Lung (tissue), 12 donors: ENCODE measurements around the gene SLC10A7. TPM values are rescaled to one million over a fixed set of nuclear protein-coding genes. Genes with fewer than 3 reads are reported as not detected.

ENCODE experiments used
- ATAC-seq: fragments of 200-7000 bp; cut with Tn5 transposase; one replicate; pipeline ENCODE4 v1.9.1; 2020; ENCODE audit warnings: moderate number of reproducible peaks; ENCODE audit not compliant: insufficient read depth, low FRiP score
- DNase-seq, 3 donors: peaks; one replicate each; pipeline ENCODE4 v3.0.0-alpha.2; 2013 to 2017
- H3K27ac ChIP-seq, 2 donors: one replicate each; pipeline ENCODE4 v1.5.1; 2013; ENCODE audit warnings: mild to moderate bottlenecking in 2 of 2, moderate library complexity in 2 of 2, control low read depth in 1 of 2, inconsistent platforms in 1 of 2, low read depth in 1 of 2, low read length in 1 of 2
- H3K27me3 ChIP-seq, 3 donors: one replicate each; pipeline ENCODE4 v1.5.1; 2013; ENCODE audit warnings: low read length in 2 of 3; ENCODE audit not compliant: control insufficient read depth in 3 of 3, insufficient read depth in 3 of 3
- H3K36me3 ChIP-seq, 4 donors: one replicate each; pipeline ENCODE4 v1.5.1; 2013; ENCODE audit warnings: low read length in 4 of 4, mild to moderate bottlenecking in 1 of 4, moderate library complexity in 1 of 4; ENCODE audit not compliant: control insufficient read depth in 4 of 4, insufficient read depth in 4 of 4
- H3K4me1 ChIP-seq, 5 donors: one replicate each; pipeline ENCODE4 v1.5.1; 2013; ENCODE audit warnings: low read length in 5 of 5, mild to moderate bottlenecking in 2 of 5, moderate library complexity in 1 of 5; ENCODE audit not compliant: control insufficient read depth in 5 of 5, insufficient read depth in 5 of 5
- H3K4me3 ChIP-seq: one replicate; pipeline ENCODE4 v1.5.1; 2013; ENCODE audit warnings: mild to moderate bottlenecking, control low read depth, moderate library complexity
- H3K9ac ChIP-seq, 2 donors: one replicate each; pipeline ENCODE4 v1.5.1; 2013; ENCODE audit warnings: low read length in 2 of 2, control low read depth in 1 of 2; ENCODE audit not compliant: insufficient read depth in 1 of 2
- H3K9me3 ChIP-seq, 4 donors: one replicate each; pipeline ENCODE4 v1.5.1; 2013; ENCODE audit warnings: low read length in 3 of 4, mild to moderate bottlenecking in 1 of 4, moderate library complexity in 1 of 4; ENCODE audit not compliant: control insufficient read depth in 4 of 4, insufficient read depth in 3 of 4
- CTCF ChIP-seq: IDR thresholded peaks from 2 replicates; pipeline ENCODE4 v1.5.1; 2012; ENCODE audit warnings: mild to moderate bottlenecking; ENCODE audit errors: control extremely low read depth, extremely low read depth
- WGBS, 2 donors: extraction: QIAGEN DNeasy Blood & Tissue Kit; methylation state at CpG; one replicate each; pipeline ENCODE4 v1.1.7; 2013; 5-methylcytosine and 5-hydroxymethylcytosine counted together
- polyA plus RNA-seq, 2 donors: library from polyadenylated mRNA; stranded (reverse); fragments of 200-250 nt; gene quantifications; one replicate each; pipeline ENCODE4 v1.2.1, GENCODE V29; 2013
- total RNA-seq, 2 donors: library from RNA; depleted of rRNA in 1 of 2; stranded (reverse); fragments of >200 nt in 1 of 2; gene quantifications; one replicate each; pipeline ENCODE4 v1.2.1, GENCODE V29; 2014 to 2021
- donor health status: control.
- donor health status: control.
- donor health status: Bipolar disorder and iron deficiency.
- donor health status: healthy.
- donor health status: DM: yes; HTN: yes; CAD: no.

SLC10A7 gene
- total and polyA plus RNA-seq, 4 donors, result 3.2 to 33.4 (median 13.3) TPM

- DNase-seq (no peak), ATAC-seq (no peak)
- 98 to 99% methylated on average over 4 of the region's 4 CpGs for WGBS, 2 donors
- H3K27ac ChIP-seq, result no peak overlapping the region
- no peak overlapping the region for H3K4me3 ChIP-seq
- H3K27me3 ChIP-seq, result no peaks in the 10 kb centered on the region
- H3K9ac ChIP-seq, result no peak overlapping the region
- H3K9me3 ChIP-seq, result no peaks in the 10 kb centered on the region
- H3K4me1 ChIP-seq, result no peaks in the 10 kb centered on the region
- TF ChIP-seq CTCF, result no peak
- H3K36me3 ChIP-seq, result peaks cover 0 to 6% (median 0%) of the 10 kb centered on the region in 4 donors
Observed at GRCh38 chr4:146446555-146446954, 75.2 kb downstream of the SLC10A7 start.

- H3K27ac ChIP-seq, result no peak overlapping the region
- H3K4me1 ChIP-seq, result no peaks in the 10 kb centered on the region
- H3K36me3 ChIP-seq, result peaks cover 0 to 6% (median 0%) of the 10 kb centered on the region in 4 donors
- TF ChIP-seq CTCF, result no peak
- H3K9me3 ChIP-seq, result no peaks in the 10 kb centered on the region
- no peaks in the 10 kb centered on the region for H3K27me3 ChIP-seq
- no peak overlapping the region for H3K9ac ChIP-seq
- 97% methylated on average over 37 of the region's 37 CpGs for WGBS, 2 donors
- ATAC-seq (no peak), DNase-seq (no peak)
- no peak overlapping the region for H3K4me3 ChIP-seq
Observed at GRCh38 chr4:146445198-146446150, 76.3 kb downstream of the SLC10A7 start.

GRCh38 chr4:146443525-146443924 lies 78.2 kb downstream of the SLC10A7 start:
- no peak overlapping the region for H3K4me3 ChIP-seq
- no peaks in the 10 kb centered on the region for H3K27me3 ChIP-seq
- H3K4me1 ChIP-seq, result no peaks in the 10 kb centered on the region
- WGBS, 2 donors, result 86 to 87% methylated on average over 2 of the region's 2 CpGs
- H3K27ac ChIP-seq, result no peak overlapping the region
- H3K9ac ChIP-seq, result no peak overlapping the region
- no peaks in the 10 kb centered on the region for H3K9me3 ChIP-seq
- TF ChIP-seq CTCF, result no peak
- peaks cover 0 to 6% (median 0%) of the 10 kb centered on the region in 4 donors for H3K36me3 ChIP-seq
- ATAC-seq (no peak), DNase-seq (no peak)
